Keratinocyte (primary cell): ENCODE measurements around the gene CFAP43. TPM values are rescaled to one million over a fixed set of nuclear protein-coding genes. Genes with fewer than 3 reads are reported as not detected.

Source experiments
- DNase-seq: peaks from one replicate; pipeline ENCODE4 v3.0.0-alpha.2; 2011; ENCODE audit warnings: low read depth, missing footprints, low spot score
- FAIRE-seq: peaks from 2 replicates; lab custom pipeline; 2011; peaks lifted over from hg19 to GRCh38; lab: Jason Lieb, UNC
- H2AFZ ChIP-seq: 2 replicates; pipeline ENCODE4 v1.6.0; 2012; ENCODE audit warnings: low read length, control low read depth, inconsistent platforms; ENCODE audit not compliant: control insufficient read depth
- H3K27ac ChIP-seq: 2 replicates; pipeline ENCODE4 v1.5.1; 2011; ENCODE audit warnings: low read length; ENCODE audit not compliant: control insufficient read depth, insufficient read depth
- H3K27me3 ChIP-seq: 3 replicates; pipeline ENCODE4 v1.6.0; 2011; ENCODE audit warnings: low read length; ENCODE audit not compliant: control insufficient read depth, insufficient read depth; ENCODE audit errors: extremely low read depth
- H3K36me3 ChIP-seq, 2 experiments: 2 replicates in 1 of 2; 3 replicates in 1 of 2; pipeline ENCODE4 v1.5.1; 2011; ENCODE audit warnings: low read length in 2 of 2, mild to moderate bottlenecking in 1 of 2; ENCODE audit not compliant: control insufficient read depth in 2 of 2, insufficient read depth in 2 of 2; ENCODE audit errors: extremely low read depth in 1 of 2
- H3K4me1 ChIP-seq: 3 replicates; pipeline ENCODE4 v1.5.1; 2011; ENCODE audit warnings: low read length; ENCODE audit not compliant: control insufficient read depth, insufficient read depth; ENCODE audit errors: extremely low read depth
- H3K4me2 ChIP-seq: 3 replicates; pipeline ENCODE4 v1.6.0; 2011; ENCODE audit warnings: low read depth, low read length; ENCODE audit not compliant: control insufficient read depth, insufficient read depth; ENCODE audit errors: extremely low read depth
- H3K4me3 ChIP-seq, 3 experiments: fragments of 200-600 bp in 1 of 3; sonication (generic) in 1 of 3; 2 replicates in 2 of 3; 3 replicates in 1 of 3; pipeline ENCODE4 v1.5.1; 2011 to 2016; ENCODE audit warnings: low read length in 3 of 3, mild to moderate bottlenecking in 3 of 3, control low read depth in 2 of 3, inconsistent platforms in 1 of 3, low read depth in 1 of 3, mixed read lengths in 1 of 3, mixed run types in 1 of 3, moderate library complexity in 1 of 3; ENCODE audit not compliant: control insufficient read depth in 2 of 3, insufficient read depth in 2 of 3; ENCODE audit errors: extremely low read depth in 1 of 3
- H3K79me2 ChIP-seq: 2 replicates; pipeline ENCODE4 v1.6.0; 2012; ENCODE audit warnings: low read length; ENCODE audit not compliant: control insufficient read depth, insufficient read depth
- H3K9ac ChIP-seq: 3 replicates; pipeline ENCODE4 v1.6.0; 2011; ENCODE audit warnings: low read length; ENCODE audit not compliant: control insufficient read depth, insufficient read depth; ENCODE audit errors: extremely low read depth
- H3K9me1 ChIP-seq: 3 replicates; pipeline ENCODE4 v1.6.0; 2011; ENCODE audit warnings: low read length; ENCODE audit not compliant: control insufficient read depth, insufficient read depth; ENCODE audit errors: extremely low read depth
- H3K9me3 ChIP-seq: 2 replicates; pipeline ENCODE4 v1.5.1; 2012; ENCODE audit warnings: low read depth, low read length; ENCODE audit not compliant: control insufficient read depth
- H4K20me1 ChIP-seq: 3 replicates; pipeline ENCODE4 v1.6.0; 2011; ENCODE audit warnings: low read length; ENCODE audit not compliant: control insufficient read depth, insufficient read depth; ENCODE audit errors: extremely low read depth
- CTCF ChIP-seq, 3 experiments: IDR thresholded peaks in 1 of 3; conservative IDR thresholded peaks in 1 of 3; optimal IDR thresholded peaks in 1 of 3; 2 replicates in 2 of 3; 3 replicates in 1 of 3; pipeline versions ENCODE3 to v1.5.1; 2011; ENCODE audit warnings: low read length in 3 of 3, mild to moderate bottlenecking in 3 of 3, moderate library complexity in 2 of 3, control low read depth in 1 of 3, inconsistent platforms in 1 of 3; ENCODE audit not compliant: insufficient read depth in 2 of 3; ENCODE audit errors: extremely low read depth in 1 of 3
- EZH2 ChIP-seq: IDR thresholded peaks from one replicate; pipeline ENCODE4 v1.6.1; 2012; ENCODE audit warnings: inconsistent platforms, mild to moderate bottlenecking, low read length, moderate library complexity
- dilution Hi-C: fragments of 300-500 bp; cut with MboI; formaldehyde crosslinking; loops from one replicate; pipeline ENCODE4 v1.7.0; 2020; ENCODE audit warnings: low sequenced_read_pairs; ENCODE audit not compliant: extremely low pct_ligation_motif_present
- polyA plus RNA-seq, 5 experiments: library from polyadenylated mRNA; depleted of rRNA in 3 of 5; stranded (reverse) in 3 of 5; stranded (forward) in 1 of 5; unstranded in 1 of 5; fragments of >200 nt; gene quantifications; 1 replicate in 1 of 5; 2 replicates in 3 of 5; 3 replicates in 1 of 5; pipeline versions ENCODE4 v1.2.1 to v1.2.3, GENCODE V29; 2011 to 2012; ENCODE audit warnings: missing spikeins in 2 of 5, low read depth in 1 of 5, low replicate concordance in 1 of 5

Gene CFAP43
- polyA plus RNA-seq, 1 donor (not counting 4 experiments of a cell fraction or from before 2014, with no cell fraction given), result 0.25 TPM

DNA sequence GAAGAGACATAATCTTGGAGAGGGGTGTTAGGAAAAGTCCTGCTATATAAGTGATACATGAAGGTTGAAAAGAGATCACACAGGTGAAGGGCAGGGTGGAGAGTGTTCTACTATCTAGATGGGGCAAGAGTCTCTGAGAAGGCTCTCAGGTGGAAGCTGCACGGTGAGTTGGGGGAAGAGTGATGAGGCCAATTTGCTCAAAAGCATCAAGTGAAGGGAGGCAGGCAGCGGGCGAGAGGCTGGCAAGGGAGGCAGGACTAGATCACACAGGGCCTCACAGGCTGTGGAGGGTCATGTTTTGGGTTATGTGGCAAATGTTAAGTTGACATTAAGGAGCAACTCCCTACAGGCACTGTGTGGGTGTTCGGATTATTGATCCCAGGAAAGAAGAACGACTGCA, 143.9 kb downstream of the CFAP43 start:
- peaks cover 4% of the 10 kb centered on the region for H3K9me3 ChIP-seq
- DNase-seq, result no peak
- dilution Hi-C loops, result no loop called here
- no peak overlapping the region for H3K4me2 ChIP-seq
- no peaks in the 10 kb centered on the region for H3K9me1 ChIP-seq
- H3K36me3 ChIP-seq, result peaks cover 0 to 12% of the 10 kb centered on the region in 2 experiments
- no peak overlapping the region for H3K9ac ChIP-seq
- H3K4me3 ChIP-seq, result no peak overlapping the region
- H3K4me1 ChIP-seq, result peaks cover 55% of the 10 kb centered on the region
- peaks cover 24% of the 10 kb centered on the region for H3K79me2 ChIP-seq
- TF ChIP-seq CTCF (optimal IDR thresholded peaks at IDR 0.05 in 1 of 3, IDR thresholded peaks at IDR 0.05 in 1 of 3, conservative IDR thresholded peaks at IDR 0.05 in 1 of 3; ENCODE audit: extremely low read depth in 1 of 3, insufficient read depth in 2 of 3, low read length in 3 of 3) (no peak), EZH2 (no peak)
- no peak overlapping the region for H3K27ac ChIP-seq
- FAIRE-seq, result peak; percentile 5
- no peak overlapping the region for H2AFZ ChIP-seq
- no peaks in the 10 kb centered on the region for H4K20me1 ChIP-seq
- H3K27me3 ChIP-seq, result no peaks in the 10 kb centered on the region

DNA sequence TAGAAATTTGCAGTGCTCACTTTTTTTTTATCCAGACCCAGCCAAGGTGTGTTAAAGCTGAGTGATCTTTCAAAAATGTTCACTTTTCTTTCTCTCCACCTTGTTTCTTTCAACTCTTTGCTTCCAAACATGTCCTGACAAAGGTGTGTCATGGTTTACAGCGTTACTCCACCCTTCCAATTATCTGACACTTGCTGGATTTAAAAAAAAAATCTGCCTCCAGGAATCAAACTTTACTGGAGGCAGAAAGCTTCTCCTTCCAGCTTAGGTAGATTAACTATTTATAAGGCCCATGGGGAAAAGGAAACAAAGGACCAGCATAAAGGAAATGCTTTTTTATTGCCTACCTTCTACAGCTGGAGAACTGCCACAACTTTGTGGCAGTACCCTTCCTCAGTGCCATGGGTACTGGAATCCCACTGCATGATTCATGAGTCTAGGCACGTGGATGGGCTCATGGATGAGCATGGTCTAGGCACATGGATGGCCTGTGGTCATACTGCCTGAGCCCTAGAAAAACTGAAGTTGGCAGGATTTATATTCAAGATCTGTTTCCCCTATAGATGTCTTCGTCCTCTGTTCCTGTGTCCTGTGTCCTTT, 146.3 kb downstream of the CFAP43 start, which contains the start of gene COL17A1:
COL17A1 (minus strand) TSS at position 80 of the 600 bp plus-strand sequence. CDS start 5,207 bp downstream, outside the sequence.
- peak; percentile 96 for FAIRE-seq
- peak within 1 kb of the TSS; percentile 97 for H3K9ac ChIP-seq
- H3K27me3 ChIP-seq, result no peaks in the 10 kb centered on the region
- H3K4me3 ChIP-seq, result peak within 1 kb of the TSS; percentile 68 to 96 (median 94)
- no peak for DNase-seq
- TF ChIP-seq EZH2 (no peak), CTCF (optimal IDR thresholded peaks at IDR 0.05 in 1 of 3, IDR thresholded peaks at IDR 0.05 in 1 of 3, conservative IDR thresholded peaks at IDR 0.05 in 1 of 3; ENCODE audit: extremely low read depth in 1 of 3, insufficient read depth in 2 of 3, low read length in 3 of 3) (no peak)
- H3K4me2 ChIP-seq, result peak within 1 kb of the TSS; percentile 96
- H4K20me1 ChIP-seq, result peaks cover 8% of the 10 kb centered on the region
- peaks cover 50% of the 10 kb centered on the region for H3K4me1 ChIP-seq
- H2AFZ ChIP-seq, result no peak within 1 kb of the TSS
- H3K9me1 ChIP-seq, result no peaks in the 10 kb centered on the region
- H3K9me3 ChIP-seq, result no peaks in the 10 kb centered on the region
- dilution Hi-C loops, result no loop called here
- peaks cover 47% of the 10 kb centered on the region for H3K79me2 ChIP-seq
- H3K36me3 ChIP-seq, result peaks cover 2 to 26% of the 10 kb centered on the region in 2 experiments
- H3K27ac ChIP-seq, result peak within 1 kb of the TSS; percentile 99
